H1 (cell line): ENCODE results near the gene ZNF654.

Experiments used
- CHD7 ChIP-seq: fragments of 300-600 bp; sonication (generic); IDR thresholded peaks from 2 replicates; pipeline ENCODE4 v1.7.1; 2012; ENCODE audit warnings: low read length, moderate library complexity, mild to moderate bottlenecking, inconsistent platforms; ENCODE audit not compliant: insufficient replicate concordance
- CTCF ChIP-seq, 3 experiments: IDR thresholded peaks; 1 replicate in 2 of 3; 2 replicates in 1 of 3; pipeline versions ENCODE4 v1.5.1 to v1.6.1; 2011; ENCODE audit warnings: low read length in 3 of 3, mild to moderate bottlenecking in 3 of 3, inconsistent platforms in 2 of 3, low read depth in 1 of 3, moderate library complexity in 1 of 3; ENCODE audit not compliant: insufficient read depth in 1 of 3; ENCODE audit errors: control extremely low read depth in 1 of 3
- E2F6 ChIP-seq: IDR thresholded peaks from 2 replicates; pipeline ENCODE4 v1.6.1; 2012; ENCODE audit warnings: inconsistent platforms
- EZH2 ChIP-seq: fragments of 200-600 bp; sonication (generic); IDR thresholded peaks from 2 replicates; pipeline ENCODE4 v1.7.1; 2012; ENCODE audit warnings: low read depth, mild to moderate bottlenecking, moderate library complexity, low read length, inconsistent platforms; ENCODE audit not compliant: severe bottlenecking
- NRF1 ChIP-seq: IDR thresholded peaks from 2 replicates; pipeline ENCODE4 v1.6.1; 2011; ENCODE audit warnings: mild to moderate bottlenecking, low read depth, low read length, improper control_type of control experiment
- PHF8 ChIP-seq: fragments of 200-600 bp; sonication (generic); conservative IDR thresholded peaks from 2 replicates; pipeline ENCODE4 v1.7.1; 2012; ENCODE audit warnings: low read depth, mild to moderate bottlenecking, inconsistent platforms, low read length, moderate library complexity
- POU5F1 ChIP-seq: IDR thresholded peaks from 2 replicates; pipeline ENCODE4 v1.6.1; 2011; ENCODE audit warnings: low read depth, mild to moderate bottlenecking, low read length, moderate library complexity
- TAF1 ChIP-seq: IDR thresholded peaks from 2 replicates; pipeline ENCODE4 v1.6.1; 2011; ENCODE audit warnings: mild to moderate bottlenecking, low read depth, low read length

GRCh38 chr3:88030210-88030609 lies 28.8 kb upstream of the ZNF654 start:
- TF ChIP-seq NRF1 (no peak), CHD7 (no peak), CTCF (IDR thresholded peaks at IDR 0.05; ENCODE audit: control extremely low read depth in 1 of 3, insufficient read depth in 1 of 3, low read depth in 1 of 3, low read length in 3 of 3) (no peak), EZH2 (no peak), E2F6 (no peak), TAF1 (no peak), PHF8 (no peak), POU5F1 (no peak)
